ENCODE results near the gene IHH.

The IHH gene

DNA sequence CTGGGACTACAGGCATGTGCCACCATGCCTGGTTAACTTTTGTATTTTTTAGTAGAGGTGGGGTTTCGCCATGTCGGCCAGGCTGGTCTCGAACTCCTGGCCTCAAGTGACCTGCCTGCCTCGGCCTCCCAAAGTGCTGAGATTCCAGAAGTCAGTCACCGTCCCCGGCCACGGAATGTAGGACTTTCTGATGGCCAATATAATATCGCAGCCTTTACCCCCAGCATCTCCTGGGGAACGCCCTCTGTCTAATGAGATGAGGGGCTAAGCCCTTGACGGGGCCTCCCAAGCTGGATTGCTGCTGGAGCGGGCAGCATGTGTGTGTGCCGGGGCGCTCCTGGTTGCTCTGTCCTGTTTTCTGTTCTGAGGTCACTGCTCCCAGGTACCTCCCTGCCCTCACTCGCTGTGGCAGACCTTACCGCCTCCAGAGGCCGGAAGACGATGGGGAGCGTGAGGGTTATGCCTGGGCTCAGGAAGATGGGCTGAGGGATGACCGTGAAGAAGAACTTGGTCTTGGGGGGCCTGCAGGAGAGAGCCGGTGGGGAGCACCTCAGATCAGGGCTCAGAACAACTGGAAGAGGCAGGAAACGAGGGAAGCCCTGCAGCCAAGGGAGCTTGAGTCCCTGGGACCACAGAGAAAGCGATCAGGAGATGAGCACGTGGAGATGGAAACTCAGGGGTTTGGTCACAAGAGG is 28.5 kb downstream of the IHH start:
- H3K4me2 ChIP-seq (ENCODE audit: low read length) = no peak overlapping the region
- H3K27me3 ChIP-seq (ENCODE audit: insufficient read depth, low read length, poor library complexity) = no peaks in the 10 kb centered on the region
- H3K23ac ChIP-seq (ENCODE audit: low read length) = no peak overlapping the region
- H3K9ac ChIP-seq (ENCODE audit: low read length) = no peak overlapping the region
- no peaks in the 10 kb centered on the region for H3K4me1 ChIP-seq (ENCODE audit: control insufficient read depth, low read depth, low read length)
- no peak overlapping the region for H3K18ac ChIP-seq (ENCODE audit: low read length)
- H3K56ac ChIP-seq (ENCODE audit: low read length) = no peak overlapping the region
- H2AK5ac ChIP-seq (ENCODE audit: low read length) = no peak overlapping the region
- DNase-seq = no peak
- no CpG with 5 or more reads among the region's 23 CpGs for WGBS (ENCODE audit: extremely low coverage, insufficient coverage, low lambda C conversion rate)
- H2BK15ac ChIP-seq (replicated peaks; ENCODE audit: low read depth) = no peak overlapping the region
- H3K4me3 ChIP-seq (ENCODE audit: low read length) = no peak overlapping the region
- H2BK120ac ChIP-seq (ENCODE audit: low read depth, low read length) = no peak overlapping the region
- no peaks in the 10 kb centered on the region for H3K36me3 ChIP-seq (ENCODE audit: control insufficient read depth, insufficient read depth, low read length)
- no peaks in the 10 kb centered on the region for H3K79me1 ChIP-seq (ENCODE audit: low read length)
- H3K27ac ChIP-seq (ENCODE audit: low read depth, low read length) = no peak overlapping the region
- no peak overlapping the region for H2BK5ac ChIP-seq (ENCODE audit: low read length)
- H3K4ac ChIP-seq (ENCODE audit: low read depth, low read length) = no peak overlapping the region
- H4K5ac ChIP-seq (ENCODE audit: low read length) = no peak overlapping the region
- H3K79me2 ChIP-seq (ENCODE audit: control insufficient read depth, insufficient read depth, low read length) = no peaks in the 10 kb centered on the region
- no peak overlapping the region for H4K8ac ChIP-seq (ENCODE audit: low read depth, low read length)

DNA sequence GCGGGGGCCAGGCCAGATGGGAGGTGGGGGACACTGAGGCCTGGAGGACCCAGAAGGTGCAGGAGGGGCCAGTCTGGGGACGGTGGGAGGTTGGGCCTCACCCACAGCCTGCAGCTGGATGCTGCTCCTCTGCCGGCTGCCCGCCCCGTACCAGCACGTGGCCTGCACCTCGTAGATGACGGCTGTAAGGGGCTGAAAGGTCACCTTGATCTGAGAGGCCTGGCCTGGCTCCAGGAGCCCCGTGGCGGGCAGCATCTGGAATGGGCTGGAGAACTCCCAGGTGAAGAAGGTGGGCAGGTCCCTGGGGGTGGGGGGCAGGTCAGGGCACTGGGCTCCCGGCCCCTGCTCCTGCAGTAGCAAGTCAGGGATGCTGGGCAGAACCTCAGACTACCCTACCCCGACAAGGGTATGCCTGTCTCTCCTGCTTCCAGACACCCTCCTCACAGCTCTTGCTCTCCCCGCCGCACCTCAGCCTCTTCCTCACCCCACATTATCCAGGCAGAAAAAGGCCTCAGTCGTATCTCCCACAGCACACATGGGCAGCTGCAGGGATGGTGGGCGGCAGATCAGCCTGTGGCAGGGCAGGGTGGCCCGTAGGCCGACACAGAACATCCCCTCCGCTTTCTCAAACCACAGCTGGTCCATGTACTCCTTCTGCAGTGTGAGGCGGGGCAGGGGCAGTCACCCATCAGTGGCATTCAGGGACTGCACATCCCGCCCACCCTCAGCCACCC is 29.5 kb downstream of the IHH start:
- no peak overlapping the region for H4K5ac ChIP-seq (ENCODE audit: low read length)
- H3K27me3 ChIP-seq (ENCODE audit: insufficient read depth, low read length, poor library complexity) = no peaks in the 10 kb centered on the region
- no peaks in the 10 kb centered on the region for H3K4me1 ChIP-seq (ENCODE audit: control insufficient read depth, low read depth, low read length)

DNA sequence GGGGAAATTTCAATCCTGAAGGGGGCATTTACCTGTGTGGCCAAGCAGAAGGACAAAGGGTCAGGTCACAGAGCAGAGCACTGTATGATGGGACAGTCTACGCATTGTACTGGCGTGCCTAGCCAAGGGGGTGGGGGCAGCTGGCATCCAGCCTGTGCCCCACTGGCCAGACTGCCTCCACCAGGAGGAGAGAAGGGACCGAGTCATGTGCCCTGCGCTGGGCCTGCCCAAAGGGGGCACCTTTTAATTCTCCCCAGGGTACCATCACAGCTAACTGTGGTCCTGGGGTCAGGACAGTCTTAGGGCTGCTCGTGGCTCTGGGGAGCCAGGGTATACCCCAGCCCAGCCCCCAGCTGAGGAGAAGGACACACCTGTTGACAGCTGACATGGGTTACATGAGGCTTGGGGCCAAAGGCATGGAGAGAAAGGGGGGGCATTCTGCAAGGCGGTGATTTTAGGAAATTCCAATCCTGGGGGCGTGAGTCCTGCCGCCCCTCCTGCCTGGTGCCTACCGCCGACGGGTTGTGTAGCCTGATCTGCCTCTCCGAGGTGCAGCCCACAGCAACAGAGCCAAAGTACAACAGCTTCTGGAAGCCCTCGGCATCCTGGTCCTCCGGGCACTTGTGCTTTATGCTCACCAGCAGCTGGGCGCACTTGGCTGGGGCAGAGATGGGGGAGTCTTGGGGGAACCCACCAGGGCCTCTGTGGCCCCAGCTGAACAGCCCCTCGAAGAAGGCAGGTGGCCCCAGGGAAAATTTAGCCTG is 30.4 kb downstream of the IHH start:
- no peak overlapping the region for H3K56ac ChIP-seq (ENCODE audit: low read length)
- H3K27ac ChIP-seq (ENCODE audit: low read depth, low read length) = no peak overlapping the region
- H3K79me2 ChIP-seq (ENCODE audit: control insufficient read depth, insufficient read depth, low read length) = no peaks in the 10 kb centered on the region
- WGBS (ENCODE audit: extremely low coverage, insufficient coverage, low lambda C conversion rate) = no CpG with 5 or more reads among the region's 16 CpGs
- no peak overlapping the region for H2BK120ac ChIP-seq (ENCODE audit: low read depth, low read length)
- H2BK5ac ChIP-seq (ENCODE audit: low read length) = no peak overlapping the region
- H4K5ac ChIP-seq (ENCODE audit: low read length) = no peak overlapping the region
- no peak overlapping the region for H3K9ac ChIP-seq (ENCODE audit: low read length)
- H3K4me1 ChIP-seq (ENCODE audit: control insufficient read depth, low read depth, low read length) = no peaks in the 10 kb centered on the region
- no peaks in the 10 kb centered on the region for H3K27me3 ChIP-seq (ENCODE audit: insufficient read depth, low read length, poor library complexity)
- no peak overlapping the region for H3K23ac ChIP-seq (ENCODE audit: low read length)
- no peak overlapping the region for H2AK5ac ChIP-seq (ENCODE audit: low read length)
- no peak overlapping the region for H4K8ac ChIP-seq (ENCODE audit: low read depth, low read length)
- no peak for DNase-seq
- H3K4ac ChIP-seq (ENCODE audit: low read depth, low read length) = no peak overlapping the region
- H3K18ac ChIP-seq (ENCODE audit: low read length) = no peak overlapping the region
- no peak overlapping the region for H2BK15ac ChIP-seq (replicated peaks; ENCODE audit: low read depth)
- no peaks in the 10 kb centered on the region for H3K36me3 ChIP-seq (ENCODE audit: control insufficient read depth, insufficient read depth, low read length)
- H3K79me1 ChIP-seq (ENCODE audit: low read length) = no peaks in the 10 kb centered on the region
- no peak overlapping the region for H3K4me2 ChIP-seq (ENCODE audit: low read length)
- H3K4me3 ChIP-seq (ENCODE audit: low read length) = no peak overlapping the region

More for the DNA sequence above, 29.5 kb downstream of the IHH start:
- Histone ChIP-seq H2BK15ac (replicated peaks; ENCODE audit: low read depth) (no peak overlapping the region), H2BK120ac (ENCODE audit: low read depth, low read length) (no peak overlapping the region), H3K23ac (ENCODE audit: low read length) (no peak overlapping the region), H3K4me3 (ENCODE audit: low read length) (no peak overlapping the region), H2BK5ac (ENCODE audit: low read length) (no peak overlapping the region), H3K79me1 (ENCODE audit: low read length) (no peaks in the 10 kb centered on the region), H3K18ac (ENCODE audit: low read length) (no peak overlapping the region), H3K36me3 (ENCODE audit: control insufficient read depth, insufficient read depth, low read length) (no peaks in the 10 kb centered on the region), H3K9ac (ENCODE audit: low read length) (no peak overlapping the region), H3K79me2 (ENCODE audit: control insufficient read depth, insufficient read depth, low read length) (no peaks in the 10 kb centered on the region), H3K27ac (ENCODE audit: low read depth, low read length) (no peak overlapping the region), H3K4ac (ENCODE audit: low read depth, low read length) (no peak overlapping the region), H3K56ac (ENCODE audit: low read length) (no peak overlapping the region), H4K8ac (ENCODE audit: low read depth, low read length) (no peak overlapping the region), H2AK5ac (ENCODE audit: low read length) (no peak overlapping the region), H3K4me2 (ENCODE audit: low read length) (no peak overlapping the region)
- no peak for DNase-seq
- no CpG with 5 or more reads among the region's 21 CpGs for WGBS (ENCODE audit: extremely low coverage, insufficient coverage, low lambda C conversion rate)

DNA sequence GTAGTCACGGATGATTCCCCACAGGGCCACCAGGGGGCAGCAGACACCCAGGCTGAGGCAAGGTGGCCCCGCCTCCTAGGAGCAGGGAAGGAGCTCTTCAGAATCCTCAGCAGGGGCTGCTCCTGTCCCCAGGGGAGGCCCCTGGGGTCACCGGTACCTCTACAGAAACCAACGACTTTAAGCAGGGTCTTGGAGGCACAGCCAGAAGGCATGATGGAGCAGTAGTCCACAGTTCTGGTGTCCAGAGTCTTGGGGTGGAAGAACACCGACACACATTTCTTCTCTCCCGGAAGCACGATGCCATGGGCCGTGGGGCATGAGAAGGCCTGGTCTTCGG is 30.9 kb downstream of the IHH start:
- no peak overlapping the region for H2BK120ac ChIP-seq (ENCODE audit: low read depth, low read length)
- no peak overlapping the region for H4K5ac ChIP-seq (ENCODE audit: low read length)
- no peak overlapping the region for H3K4me2 ChIP-seq (ENCODE audit: low read length)
- H3K27me3 ChIP-seq (ENCODE audit: insufficient read depth, low read length, poor library complexity) = no peaks in the 10 kb centered on the region
- no peaks in the 10 kb centered on the region for H3K36me3 ChIP-seq (ENCODE audit: control insufficient read depth, insufficient read depth, low read length)
- DNase-seq = peak; percentile 85
- no peak overlapping the region for H3K23ac ChIP-seq (ENCODE audit: low read length)
- no peaks in the 10 kb centered on the region for H3K79me2 ChIP-seq (ENCODE audit: control insufficient read depth, insufficient read depth, low read length)
- H2BK15ac ChIP-seq (replicated peaks; ENCODE audit: low read depth) = no peak overlapping the region
- H3K18ac ChIP-seq (ENCODE audit: low read length) = no peak overlapping the region
- no CpG with 5 or more reads among the region's 9 CpGs for WGBS (ENCODE audit: extremely low coverage, insufficient coverage, low lambda C conversion rate)
- no peak overlapping the region for H3K27ac ChIP-seq (ENCODE audit: low read depth, low read length)
- no peak overlapping the region for H4K8ac ChIP-seq (ENCODE audit: low read depth, low read length)
- no peak overlapping the region for H2AK5ac ChIP-seq (ENCODE audit: low read length)
- H3K9ac ChIP-seq (ENCODE audit: low read length) = no peak overlapping the region
- H3K4ac ChIP-seq (ENCODE audit: low read depth, low read length) = no peak overlapping the region
- H3K79me1 ChIP-seq (ENCODE audit: low read length) = no peaks in the 10 kb centered on the region
- H3K4me3 ChIP-seq (ENCODE audit: low read length) = no peak overlapping the region
- no peak overlapping the region for H3K56ac ChIP-seq (ENCODE audit: low read length)
- H3K4me1 ChIP-seq (ENCODE audit: control insufficient read depth, low read depth, low read length) = no peaks in the 10 kb centered on the region
- H2BK5ac ChIP-seq (ENCODE audit: low read length) = no peak overlapping the region

DNA sequence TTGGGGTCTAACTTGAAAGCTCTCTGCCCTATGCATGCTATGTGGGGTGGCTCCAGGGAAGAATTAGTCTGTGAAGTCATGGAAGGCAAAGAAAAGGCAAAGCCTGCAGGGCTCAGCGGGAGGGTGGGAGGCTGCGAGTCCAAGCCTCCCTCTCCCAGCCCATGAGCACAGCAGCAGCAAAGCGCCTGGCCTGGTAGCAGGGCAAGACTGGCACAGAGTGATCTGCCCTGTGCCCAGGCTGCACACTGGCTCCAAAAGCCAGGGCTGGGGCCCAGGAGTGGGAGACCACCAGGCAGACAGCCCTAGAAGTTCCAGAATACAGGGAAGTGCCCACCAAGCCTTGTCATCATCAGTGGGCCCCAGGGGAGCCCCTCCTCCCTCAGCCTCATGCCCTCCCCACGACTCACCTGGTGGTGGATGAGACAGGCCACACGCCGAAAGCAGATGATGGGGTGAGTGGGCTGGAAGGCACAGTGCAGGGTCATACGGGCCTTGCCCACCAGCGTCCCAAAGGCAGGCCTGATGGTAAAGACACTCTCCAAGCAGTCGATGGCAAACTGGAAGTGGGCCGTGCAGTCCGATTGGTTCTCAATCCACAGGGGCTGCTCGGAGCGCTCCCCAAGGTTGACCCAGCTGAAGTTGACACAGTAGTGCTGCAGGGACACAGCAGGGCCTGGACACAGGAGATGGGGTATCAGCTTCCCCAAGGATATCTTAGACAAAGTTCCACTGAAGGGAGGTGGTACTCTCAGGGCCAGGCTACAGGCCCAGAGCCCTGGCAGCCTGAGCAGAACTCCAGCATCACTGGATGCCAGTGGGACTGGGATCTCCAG is 31.5 kb downstream of the IHH start:
- no CpG with 5 or more reads among the region's 13 CpGs for WGBS (ENCODE audit: extremely low coverage, insufficient coverage, low lambda C conversion rate)
- Histone ChIP-seq H3K27me3 (ENCODE audit: insufficient read depth, low read length, poor library complexity) (no peaks in the 10 kb centered on the region), H2BK120ac (ENCODE audit: low read depth, low read length) (no peak overlapping the region), H3K4me1 (ENCODE audit: control insufficient read depth, low read depth, low read length) (no peaks in the 10 kb centered on the region), H3K23ac (ENCODE audit: low read length) (no peak overlapping the region), H3K4me3 (ENCODE audit: low read length) (no peak overlapping the region), H3K79me2 (ENCODE audit: control insufficient read depth, insufficient read depth, low read length) (no peaks in the 10 kb centered on the region), H3K9ac (ENCODE audit: low read length) (no peak overlapping the region), H3K27ac (ENCODE audit: low read depth, low read length) (no peak overlapping the region), H3K18ac (ENCODE audit: low read length) (no peak overlapping the region), H3K4ac (ENCODE audit: low read depth, low read length) (no peak overlapping the region), H2AK5ac (ENCODE audit: low read length) (no peak overlapping the region), H4K5ac (ENCODE audit: low read length) (no peak overlapping the region), H3K4me2 (ENCODE audit: low read length) (no peak overlapping the region), H2BK15ac (replicated peaks; ENCODE audit: low read depth) (no peak overlapping the region), H2BK5ac (ENCODE audit: low read length) (no peak overlapping the region), H3K79me1 (ENCODE audit: low read length) (no peaks in the 10 kb centered on the region), H4K8ac (ENCODE audit: low read depth, low read length) (no peak overlapping the region), H3K56ac (ENCODE audit: low read length) (no peak overlapping the region), H3K36me3 (ENCODE audit: control insufficient read depth, insufficient read depth, low read length) (no peaks in the 10 kb centered on the region)
- DNase-seq = no peak

Measured in mesendoderm (in vitro differentiated cells).